K562 treated with DMSO at 1 percent for 48 hours (cell line): ENCODE data around the gene ANKRD55. TPM values are rescaled to one million over a fixed set of nuclear protein-coding genes. Genes with fewer than 3 reads are reported as not detected.

Experiments
- total RNA-seq: library from RNA; unstranded; fragments of 300-600 nt; gene quantifications from 2 replicates; pipeline ENCODE4 v1.2.3, GENCODE V29; 2022; ENCODE audit warnings: low replicate concordance; ENCODE audit errors: extremely low read depth

ANKRD55 gene
- not detected in 2 replicates for total RNA-seq

DNA sequence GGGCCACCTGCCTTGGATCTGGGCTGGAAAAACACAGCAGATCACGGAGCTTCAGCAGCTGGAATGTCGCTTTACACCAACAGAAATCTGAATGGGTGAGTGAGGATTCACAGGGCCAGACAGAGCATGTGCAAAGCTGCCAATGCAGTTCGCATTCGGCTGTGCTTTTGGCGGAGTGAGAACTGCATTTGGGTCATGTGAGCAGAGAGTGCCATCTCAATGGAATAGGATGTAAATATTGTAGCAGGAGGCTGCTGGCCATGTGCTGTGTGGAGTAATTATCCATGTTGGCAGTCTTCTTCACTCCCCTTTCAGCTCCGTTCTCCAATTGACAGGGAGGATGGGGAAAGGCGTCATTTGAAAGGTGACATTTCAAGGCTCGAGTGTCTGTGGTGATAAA lies at the start of gene ANKRD55:
Gene ANKRD55, minus strand, starts transcription at position 101 of the 400 bp plus-strand sequence. CDS start 417 bp downstream, outside the sequence.

Other genes with a start within 250 kb of the ANKRD55 start
- gene IL6ST, start 238.4 kb downstream of the ANKRD55 start, total RNA-seq: not detected in 2 replicates